SU-DHL-6 (cell line): ENCODE data around the gene DHX30.

ENCODE experiments used
- H2AFZ ChIP-seq: fragments of 200-600 bp; sonication (generic); 2 replicates; pipeline ENCODE4 v1.6.1; 2014; ENCODE audit warnings: low read depth, mild to moderate bottlenecking, moderate library complexity, mixed read lengths, antibody characterized with exemption, low read length; ENCODE audit not compliant: severe bottlenecking
- H3F3A ChIP-seq: fragments of 200-600 bp; shearing (Covaris generic); 2 replicates; pipeline ENCODE4 v1.6.0; 2016; ENCODE audit warnings: antibody characterized with exemption, mild to moderate bottlenecking; ENCODE audit not compliant: insufficient read depth
- H3K27ac ChIP-seq: fragments of 200-600 bp; sonication (generic); 2 replicates; pipeline ENCODE4 v1.5.1; 2016; ENCODE audit warnings: low read depth, mild to moderate bottlenecking, low read length, moderate library complexity, mixed read lengths
- H3K27me3 ChIP-seq: fragments of 200-600 bp; sonication (generic), shearing (Covaris generic); 2 replicates; pipeline ENCODE4 v1.6.0; 2014; ENCODE audit warnings: mild to moderate bottlenecking, low read length
- H3K36me3 ChIP-seq: fragments of 200-600 bp; sonication (generic); 2 replicates; pipeline ENCODE4 v1.6.1; 2014; ENCODE audit warnings: mild to moderate bottlenecking, low read length, mixed read lengths
- H3K4me2 ChIP-seq: fragments of 300-600, 200-600 bp; shearing (Covaris generic), sonication (generic); 2 replicates; pipeline ENCODE4 v1.6.0; 2014; ENCODE audit warnings: low read length, low read depth, mild to moderate bottlenecking; ENCODE audit not compliant: poor library complexity, severe bottlenecking
- H3K4me3 ChIP-seq: fragments of 200-600 bp; sonication (generic); 2 replicates; pipeline ENCODE4 v1.5.1; 2014; ENCODE audit warnings: antibody characterized with exemption, low read length, mild to moderate bottlenecking, mixed read lengths; ENCODE audit not compliant: insufficient read depth, poor library complexity, severe bottlenecking
- H3K79me2 ChIP-seq: fragments of 200-600 bp; sonication (generic); 2 replicates; pipeline ENCODE4 v1.6.1; 2014; ENCODE audit warnings: mild to moderate bottlenecking, low read length, moderate library complexity; ENCODE audit not compliant: insufficient read depth
- H3K9ac ChIP-seq: fragments of 200-600 bp; sonication (generic); 2 replicates; pipeline ENCODE4 v1.7.0; 2014; ENCODE audit warnings: mild to moderate bottlenecking, low read length
- H3K9me2 ChIP-seq: fragments of 200-600 bp; sonication (generic); replicated peaks from 2 replicates; pipeline ENCODE4 v1.6.1; 2014; ENCODE audit warnings: low read length; ENCODE audit not compliant: insufficient read depth
- H3K9me3 ChIP-seq: fragments of 200-600 bp; sonication (generic); 2 replicates; pipeline ENCODE4 v1.6.1; 2014; ENCODE audit warnings: low read length, mixed read lengths; ENCODE audit not compliant: insufficient read depth
- H4K20me1 ChIP-seq: fragments of 200-600 bp; sonication (generic); 2 replicates; pipeline ENCODE4 v1.6.1; 2014; ENCODE audit warnings: low read depth, mild to moderate bottlenecking, antibody characterized with exemption, low read length, moderate library complexity, mixed read lengths
- CTCF ChIP-seq: fragments of 200-600 bp; sonication (generic); IDR thresholded peaks from one replicate; pipeline ENCODE4 v1.5.1; 2017; ENCODE audit warnings: antibody characterized with exemption, mild to moderate bottlenecking, low read length, moderate library complexity; ENCODE audit not compliant: insufficient read depth, poor library complexity, severe bottlenecking
- EZH2phosphoT487 ChIP-seq: fragments of 200-600 bp; sonication (generic), shearing (Covaris generic); conservative IDR thresholded peaks from 2 replicates; pipeline ENCODE4 v1.6.1; 2018; ENCODE audit warnings: mild to moderate bottlenecking, antibody characterized with exemption, low read length, moderate library complexity, mixed read lengths

The DHX30 gene

GRCh38 chr3:47838503-47838902 is 35.6 kb downstream of the DHX30 start:
- H3K9me2 ChIP-seq, result no peaks in the 10 kb centered on the region
- H4K20me1 ChIP-seq, result no peaks in the 10 kb centered on the region
- no peak overlapping the region for H3K9ac ChIP-seq
- no peak for TF ChIP-seq CTCF
- TF ChIP-seq EZH2phosphoT487, result no peak
- no peaks in the 10 kb centered on the region for H3F3A ChIP-seq
- no peak overlapping the region for H3K4me3 ChIP-seq
- H2AFZ ChIP-seq, result no peak overlapping the region
- H3K4me2 ChIP-seq, result no peak overlapping the region
- H3K9me3 ChIP-seq, result no peaks in the 10 kb centered on the region
- H3K36me3 ChIP-seq, result no peaks in the 10 kb centered on the region
- peaks cover 9% of the 10 kb centered on the region; the same call in 1 of the 2 replicates for H3K79me2 ChIP-seq
- H3K27me3 ChIP-seq, result no peaks in the 10 kb centered on the region
- no peak overlapping the region for H3K27ac ChIP-seq

- H3K4me3 ChIP-seq, result no peak overlapping the region
- H3K79me2 ChIP-seq, result 0 out of 2 replicates have a peak, but pooled peaks cover 8% of the 10 kb centered on the region
- H3K27me3 ChIP-seq, result no peaks in the 10 kb centered on the region
- no peak overlapping the region for H3K27ac ChIP-seq
- no peaks in the 10 kb centered on the region for H3K9me3 ChIP-seq
- H3K36me3 ChIP-seq, result no peaks in the 10 kb centered on the region
- no peaks in the 10 kb centered on the region for H4K20me1 ChIP-seq
- no peak overlapping the region for H2AFZ ChIP-seq
- no peak overlapping the region for H3K9ac ChIP-seq
- no peaks in the 10 kb centered on the region for H3F3A ChIP-seq
- H3K9me2 ChIP-seq, result no peaks in the 10 kb centered on the region
- no peak overlapping the region for H3K4me2 ChIP-seq
- TF ChIP-seq EZH2phosphoT487 (no peak), CTCF (no peak)
These were observed 38.9 kb downstream of the DHX30 start for GRCh38 chr3:47841786-47842349.

- no peak overlapping the region for H2AFZ ChIP-seq
- H3F3A ChIP-seq, result no peaks in the 10 kb centered on the region; the same call in 1 of the 2 replicates
- no peaks in the 10 kb centered on the region for H3K36me3 ChIP-seq
- H3K4me3 ChIP-seq, result no peak overlapping the region
- no peaks in the 10 kb centered on the region for H3K27me3 ChIP-seq
- no peaks in the 10 kb centered on the region for H4K20me1 ChIP-seq
- no peak overlapping the region for H3K27ac ChIP-seq
- no peaks in the 10 kb centered on the region for H3K9me2 ChIP-seq
- H3K9ac ChIP-seq, result no peak overlapping the region
- no peaks in the 10 kb centered on the region for H3K9me3 ChIP-seq
- no peak overlapping the region for H3K4me2 ChIP-seq
- no peaks in the 10 kb centered on the region for H3K79me2 ChIP-seq
- TF ChIP-seq CTCF, result no peak
- no peak for TF ChIP-seq EZH2phosphoT487
These were observed 43.4 kb downstream of the DHX30 start for GRCh38 chr3:47846186-47846879.
